A673 (cell line): ENCODE results near the gene GATAD2A. TPM values are rescaled to one million over a fixed set of nuclear protein-coding genes. Genes with fewer than 3 reads are reported as not detected.

Experiments used
- BruUV-seq: library from RNA; stranded (reverse); fragments of 400-500 nt; replicated peaks from 2 replicates; lab custom pipeline; 2021; lab: Mats Ljungman, UMichigan
- CTCF ChIA-PET: fragments of 300-600 bp; sonication (Branson Sonifier 250); formaldehyde crosslinking; loops from one replicate; lab custom pipeline; 2022; ENCODE audit warnings: antibody characterized with exemption; lab: Charles Lee
- POLR2A ChIA-PET: fragments of 300-600 bp; sonication (Branson Sonifier 250); formaldehyde crosslinking; loops from one replicate; lab custom pipeline; 2022; ENCODE audit warnings: antibody characterized with exemption; ENCODE audit not compliant: low non-redundant PET; lab: Charles Lee
- DNase-seq: peaks from one replicate; pipeline ENCODE4 v3.0.0-alpha.2; 2015; ENCODE audit warnings: low spot score
- H3K27ac ChIP-seq: fragments of 200-600 bp; sonication (generic); 2 replicates; pipeline ENCODE4 v1.5.1; 2016; ENCODE audit warnings: mixed run types, low read depth, mild to moderate bottlenecking, mixed read lengths, antibody characterized with exemption, low read length; ENCODE audit not compliant: poor library complexity, severe bottlenecking
- H3K27me3 ChIP-seq: fragments of 200-600 bp; sonication (generic); replicated peaks from 2 replicates; pipeline ENCODE4 v1.6.1; 2017; ENCODE audit warnings: mixed run types, low read depth, mild to moderate bottlenecking, mixed read lengths, antibody characterized with exemption, low read length; ENCODE audit not compliant: insufficient read depth, poor library complexity
- H3K36me3 ChIP-seq: fragments of 200-600 bp; sonication (generic); 2 replicates; pipeline ENCODE4 v1.6.1; 2016; ENCODE audit warnings: mixed run types, mild to moderate bottlenecking, mixed read lengths, antibody characterized with exemption, low read length; ENCODE audit not compliant: insufficient read depth, poor library complexity, severe bottlenecking
- H3K4me1 ChIP-seq: fragments of 200-600 bp; sonication (generic); 2 replicates; pipeline ENCODE4 v1.6.1; 2017; ENCODE audit warnings: mixed run types, mild to moderate bottlenecking, mixed read lengths, antibody characterized with exemption, low read length; ENCODE audit not compliant: insufficient read depth, poor library complexity, severe bottlenecking
- H3K4me3 ChIP-seq: fragments of 200-600 bp; sonication (generic); 2 replicates; pipeline ENCODE4 v1.5.1; 2016; ENCODE audit warnings: low read depth, mixed run types, mild to moderate bottlenecking, mixed read lengths, low read length; ENCODE audit not compliant: poor library complexity, severe bottlenecking
- H3K9me3 ChIP-seq: fragments of 200-600 bp; sonication (generic); 2 replicates; pipeline ENCODE4 v1.6.1; 2016; ENCODE audit warnings: mixed run types, low read depth, mild to moderate bottlenecking, mixed read lengths, antibody characterized with exemption, low read length; ENCODE audit not compliant: poor library complexity, severe bottlenecking
- CTCF ChIP-seq: fragments of 300-800, 200-600 bp; sonication (generic); conservative IDR thresholded peaks from 2 replicates; pipeline ENCODE4 v1.5.1; 2017; ENCODE audit warnings: low read depth, mild to moderate bottlenecking, antibody characterized with exemption, low read length, moderate library complexity, mixed read lengths
- EZH2 ChIP-seq: fragments of 200-600 bp; sonication (generic); IDR thresholded peaks from 2 replicates; pipeline ENCODE4 v1.6.1; 2017; ENCODE audit warnings: borderline replicate concordance, low read depth, mild to moderate bottlenecking, mixed read lengths, antibody characterized with exemption, low read length; ENCODE audit not compliant: poor library complexity, severe bottlenecking
- intact Hi-C: fragments of 100-400 bp; cut with micrococcal nuclease; formaldehyde crosslinking; loops from one replicate; pipeline ENCODE4 v1.10.0; 2022; ENCODE audit not compliant: unreplicated experiment
- total RNA-seq: library from RNA; stranded (reverse); gene quantifications from 2 replicates; pipeline ENCODE4 v1.2.3, GENCODE V29; 2021

The GATAD2A gene
- total RNA-seq, 1 experiment from 2014 or later = 218 TPM

GRCh38 chr19:19544954-19545591, 139.6 kb downstream of the GATAD2A start:
- ChIA-PET POLR2A (no interaction called here), CTCF (no interaction called here)
- Histone ChIP-seq H3K27me3 (no peaks in the 10 kb centered on the region), H3K4me3 (no peak overlapping the region), H3K27ac (no peak overlapping the region), H3K4me1 (peaks cover 5% of the 10 kb centered on the region), H3K9me3 (no peaks in the 10 kb centered on the region), H3K36me3 (no peaks in the 10 kb centered on the region)
- intact Hi-C loops = no loop called here
- DNase-seq = no peak
- no peak for TF ChIP-seq CTCF
- TF ChIP-seq EZH2 = no peak
- no TSS peak for BruUV-seq

GRCh38 chr19:19545707-19546106, 140.2 kb downstream of the GATAD2A start:
- Histone ChIP-seq H3K4me1 (peaks cover 5% of the 10 kb centered on the region), H3K36me3 (no peaks in the 10 kb centered on the region), H3K27ac (no peak overlapping the region), H3K27me3 (no peaks in the 10 kb centered on the region), H3K9me3 (no peaks in the 10 kb centered on the region), H3K4me3 (no peak overlapping the region)
- ChIA-PET POLR2A (no interaction called here), CTCF (no interaction called here)
- intact Hi-C loops = no loop called here
- TF ChIP-seq CTCF (no peak), EZH2 (no peak)
- DNase-seq = no peak
- BruUV-seq = no TSS peak

- Histone ChIP-seq H3K27me3 (no peaks in the 10 kb centered on the region), H3K4me3 (no peak overlapping the region), H3K9me3 (no peaks in the 10 kb centered on the region), H3K36me3 (no peaks in the 10 kb centered on the region), H3K27ac (no peak overlapping the region), H3K4me1 (no peaks in the 10 kb centered on the region)
- TF ChIP-seq EZH2 = no peak
- no peak for TF ChIP-seq CTCF
- intact Hi-C loops = no loop called here
- ChIA-PET POLR2A (no interaction called here), CTCF (no interaction called here)
- DNase-seq = no peak
- BruUV-seq = no TSS peak
Measured at GRCh38 chr19:19546751-19547162, 141.3 kb downstream of the GATAD2A start.
